Colonic mucosa (tissue), 4 donors: ENCODE results near the gene ABCG4. TPM values are rescaled to one million over a fixed set of nuclear protein-coding genes. Genes with fewer than 3 reads are reported as not detected.

Experiments used
- DNase-seq: peaks from one replicate; pipeline ENCODE4 v3.0.0-alpha.2; 2020
- H3K27ac ChIP-seq: fragments of 200-600 bp; one replicate; pipeline ENCODE4 v1.8.0; 2021
- H3K27me3 ChIP-seq: fragments of 200-600 bp; one replicate; pipeline ENCODE4 v1.8.0; 2021
- H3K36me3 ChIP-seq: fragments of 200-600 bp; one replicate; pipeline ENCODE4 v1.8.0; 2021
- H3K4me1 ChIP-seq: fragments of 200-600 bp; one replicate; pipeline ENCODE4 v1.8.0; 2021; ENCODE audit warnings: mild to moderate bottlenecking
- H3K4me3 ChIP-seq: fragments of 200-600 bp; one replicate; pipeline ENCODE4 v1.8.0; 2021
- H3K9ac ChIP-seq, 2 donors: one replicate each; pipeline ENCODE4 v1.7.0; 2013; ENCODE audit warnings: control low read depth in 2 of 2, low read depth in 2 of 2, low read length in 2 of 2
- H3K9me3 ChIP-seq: fragments of 200-600 bp; one replicate; pipeline ENCODE4 v1.8.0; 2021
- CTCF ChIP-seq: fragments of 200-600 bp; IDR thresholded peaks from one replicate; pipeline ENCODE4 v1.8.0; 2022; ENCODE audit warnings: antibody characterized with exemption, mild to moderate bottlenecking
- intact Hi-C: fragments of 100-400 bp; cut with DNase I; formaldehyde crosslinking; loops from one replicate; pipeline ENCODE4 v1.14.1; 2022
- total RNA-seq, 2 donors: library from RNA; stranded (reverse); fragmentation: NEBNext Ultra II Directional in 1 of 2; extraction: Animal tissue kit (Norgen Biotek cat#: 25700) in 1 of 2; gene quantifications; one replicate each; pipeline ENCODE4 v1.2.1, GENCODE V29; 2021
- donor health status: healthy.
- donor health status: DM: no; HTN: no; CAD: no.
- donor health status: DM: no; HTN: no; CAD: no.

The ABCG4 gene
- total RNA-seq, 2 donors from 2014 or later, result 0.05 to 0.22 TPM

- no peak overlapping the region for H3K4me3 ChIP-seq
- H3K27me3 ChIP-seq, result no peaks in the 10 kb centered on the region
- TF ChIP-seq CTCF, result no peak
- no peaks in the 10 kb centered on the region for H3K4me1 ChIP-seq
- intact Hi-C loops, result no loop called here
- no peak overlapping the region for H3K9ac ChIP-seq
- H3K27ac ChIP-seq, result no peak overlapping the region
- DNase-seq, result no peak
- peaks cover 8% of the 10 kb centered on the region for H3K36me3 ChIP-seq
- H3K9me3 ChIP-seq, result no peaks in the 10 kb centered on the region
Measured at GRCh38 chr11:119114351-119114750, 34.5 kb upstream of the ABCG4 start.

DNA sequence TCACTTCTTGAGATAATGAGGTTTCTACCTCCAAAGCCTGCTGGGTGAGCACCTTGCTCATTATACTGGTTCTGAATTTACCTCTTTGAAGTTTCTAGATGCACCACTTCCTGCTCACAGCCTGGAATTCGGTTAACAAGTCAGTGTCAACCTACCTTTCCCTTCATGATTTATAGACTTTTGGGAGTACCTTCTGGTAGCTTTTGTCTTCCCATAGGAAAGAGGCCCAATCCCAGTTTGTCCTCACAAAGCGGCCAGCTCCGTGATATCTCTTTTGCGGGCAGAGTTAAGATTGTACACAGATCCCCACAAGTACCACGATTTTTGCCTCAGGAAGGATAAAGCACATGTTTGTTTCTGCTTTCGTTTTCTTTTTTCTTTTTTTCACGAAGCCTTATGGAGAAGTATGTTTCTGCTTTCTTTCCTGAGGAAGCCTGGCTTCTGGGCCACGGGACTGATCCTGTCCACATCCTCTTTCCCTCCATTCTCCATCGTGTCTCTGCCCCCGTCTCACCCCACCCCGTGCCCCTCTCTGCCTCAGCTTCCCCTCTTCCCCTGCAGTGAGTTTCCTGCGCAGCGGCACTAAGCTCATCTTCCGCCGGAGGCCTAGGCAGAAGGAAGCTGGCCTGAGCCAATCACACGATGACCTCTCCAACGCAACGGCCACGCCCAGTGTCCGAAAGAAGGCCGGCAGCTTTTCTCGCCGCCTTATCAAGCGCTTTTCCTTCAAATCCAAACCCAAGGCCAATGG, 33.2 kb upstream of the ABCG4 start:
- Histone ChIP-seq H3K36me3 (peaks cover 8% of the 10 kb centered on the region), H3K4me3 (no peak overlapping the region), H3K4me1 (no peaks in the 10 kb centered on the region), H3K27me3 (no peaks in the 10 kb centered on the region), H3K9ac (no peak overlapping the region), H3K27ac (peak overlapping the region; percentile 53), H3K9me3 (no peaks in the 10 kb centered on the region)
- no peak for TF ChIP-seq CTCF
- DNase-seq, result no peak
- intact Hi-C loops, result no loop called here

- Histone ChIP-seq H3K4me1 (no peaks in the 10 kb centered on the region), H3K36me3 (peaks cover 8% of the 10 kb centered on the region), H3K9me3 (no peaks in the 10 kb centered on the region), H3K9ac (no peak overlapping the region), H3K4me3 (no peak overlapping the region), H3K27me3 (no peaks in the 10 kb centered on the region), H3K27ac (peak overlapping the region; percentile 53)
- intact Hi-C loops, result no loop called here
- no peak for DNase-seq
- no peak for TF ChIP-seq CTCF
Measured at GRCh38 chr11:119116235-119116594, 32.6 kb upstream of the ABCG4 start.

- Histone ChIP-seq H3K4me3 (no peak overlapping the region), H3K4me1 (no peaks in the 10 kb centered on the region), H3K9ac (no peak overlapping the region), H3K36me3 (peaks cover 8% of the 10 kb centered on the region), H3K27me3 (no peaks in the 10 kb centered on the region), H3K27ac (no peak overlapping the region), H3K9me3 (no peaks in the 10 kb centered on the region)
- no peak for DNase-seq
- intact Hi-C loops, result no loop called here
- TF ChIP-seq CTCF, result no peak
Measured at GRCh38 chr11:119116601-119117000, 32.3 kb upstream of the ABCG4 start.

DNA sequence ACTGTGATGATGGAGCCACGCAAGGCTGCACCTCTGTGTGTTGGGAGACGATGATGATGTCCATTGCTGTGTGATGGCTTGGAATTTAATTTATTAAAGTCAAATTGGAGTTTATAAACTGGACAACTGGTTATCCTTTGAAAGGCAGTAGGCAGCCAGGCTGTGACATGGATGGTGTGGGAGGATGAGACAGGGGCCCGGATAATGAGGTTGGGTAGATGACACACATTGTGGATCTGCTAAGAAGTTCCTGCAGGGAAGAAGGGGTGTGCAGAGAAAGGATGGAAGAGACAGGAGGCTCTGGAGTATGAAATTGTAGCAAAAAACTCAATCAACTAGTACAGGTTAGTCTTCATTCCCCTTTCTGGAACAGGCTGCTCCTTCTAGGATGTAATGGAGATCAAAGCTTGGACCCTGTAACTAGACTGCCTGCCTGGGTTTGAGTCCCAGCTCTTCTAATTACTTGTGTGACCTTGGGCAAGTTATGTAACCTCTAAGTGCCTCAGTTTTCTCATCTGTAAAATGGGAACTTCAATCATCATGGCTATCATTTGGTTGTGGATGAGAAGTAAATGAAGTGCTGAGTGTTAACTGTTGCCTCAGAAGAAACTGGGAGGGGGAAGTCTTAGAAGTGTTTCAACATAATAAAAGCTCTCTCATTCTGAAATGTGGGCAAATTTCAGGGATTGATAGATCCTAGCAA, 31.7 kb upstream of the ABCG4 start:
- H3K9ac ChIP-seq, result no peak overlapping the region
- peaks cover 5% of the 10 kb centered on the region for H3K36me3 ChIP-seq
- intact Hi-C loops, result no loop called here
- no peaks in the 10 kb centered on the region for H3K27me3 ChIP-seq
- no peak for TF ChIP-seq CTCF
- H3K4me1 ChIP-seq, result no peaks in the 10 kb centered on the region
- no peak overlapping the region for H3K4me3 ChIP-seq
- DNase-seq, result no peak
- no peak overlapping the region for H3K27ac ChIP-seq
- H3K9me3 ChIP-seq, result no peaks in the 10 kb centered on the region
